Liver (tissue), 9 donors: ENCODE data around the gene MYOF. TPM values are rescaled to one million over a fixed set of nuclear protein-coding genes. Genes with fewer than 3 reads are reported as not detected.

ENCODE experiments used
- DNase-seq: peaks from one replicate; pipeline ENCODE4 v3.0.0-alpha.2; 2017; ENCODE audit warnings: low spot score
- H3K27ac ChIP-seq, 2 donors: one replicate each; pipeline ENCODE4 v1.7.0; 2013; ENCODE audit warnings: inconsistent platforms in 2 of 2, low read length in 2 of 2, control low read depth in 1 of 2, low read depth in 1 of 2, mild to moderate bottlenecking in 1 of 2
- H3K27me3 ChIP-seq, 4 donors: one replicate each; pipeline versions ENCODE4 v1.6.1 to v1.7.0; 2013; ENCODE audit warnings: low read length in 3 of 4, inconsistent platforms in 1 of 4, mild to moderate bottlenecking in 1 of 4, moderate library complexity in 1 of 4; ENCODE audit not compliant: control insufficient read depth in 4 of 4, insufficient read depth in 4 of 4
- H3K36me3 ChIP-seq, 4 donors: one replicate each; pipeline versions ENCODE4 v1.6.1 to v1.7.0; 2013; ENCODE audit warnings: low read length in 3 of 4, mild to moderate bottlenecking in 3 of 4, low read depth in 1 of 4, moderate library complexity in 1 of 4; ENCODE audit not compliant: control insufficient read depth in 4 of 4, insufficient read depth in 3 of 4
- H3K4me1 ChIP-seq, 4 donors: one replicate each; pipeline versions ENCODE4 v1.6.1 to v1.7.0; 2013; ENCODE audit warnings: low read length in 3 of 4, mild to moderate bottlenecking in 3 of 4, moderate library complexity in 1 of 4; ENCODE audit not compliant: control insufficient read depth in 4 of 4, insufficient read depth in 4 of 4
- H3K4me3 ChIP-seq, 3 donors: one replicate each; pipeline versions ENCODE4 v1.6.1 to v1.7.0; 2013; ENCODE audit warnings: low read length in 3 of 3, control low read depth in 1 of 3, low read depth in 1 of 3, mild to moderate bottlenecking in 1 of 3
- H3K9ac ChIP-seq, 2 donors: one replicate each; pipeline ENCODE4 v1.7.0; 2013; ENCODE audit warnings: low read length in 2 of 2, mild to moderate bottlenecking in 2 of 2, moderate library complexity in 2 of 2, control low read depth in 1 of 2, low read depth in 1 of 2
- H3K9me3 ChIP-seq, 4 donors: one replicate each; pipeline versions ENCODE4 v1.6.1 to v1.7.0; 2013; ENCODE audit warnings: low read length in 3 of 4; ENCODE audit not compliant: control insufficient read depth in 4 of 4
- EGR1 ChIP-seq, 2 donors: IDR thresholded peaks; 2 replicates each; pipeline ENCODE4 v1.6.1; 2016 to 2018; ENCODE audit warnings: antibody characterized with exemption in 2 of 2, low read depth in 2 of 2
- GABPA ChIP-seq, 2 donors: IDR thresholded peaks in 1 of 2; conservative IDR thresholded peaks in 1 of 2; 2 replicates each; pipeline ENCODE4 v1.6.1; 2016; ENCODE audit warnings: antibody characterized with exemption in 2 of 2, mild to moderate bottlenecking in 1 of 2, moderate library complexity in 1 of 2
- HNF4A ChIP-seq, 2 donors: conservative IDR thresholded peaks; 2 replicates each; pipeline ENCODE4 v1.6.1; 2016; ENCODE audit warnings: antibody characterized with exemption in 2 of 2, mild to moderate bottlenecking in 2 of 2
- HNF4G ChIP-seq: IDR thresholded peaks from 2 replicates; pipeline ENCODE4 v1.6.1; 2016; ENCODE audit warnings: antibody characterized with exemption
- JUND ChIP-seq, 2 donors: IDR thresholded peaks; 2 replicates each; pipeline ENCODE4 v1.6.1; 2016; ENCODE audit warnings: antibody characterized with exemption in 2 of 2
- NR2F2 ChIP-seq: IDR thresholded peaks from 2 replicates; pipeline ENCODE4 v1.6.1; 2016; ENCODE audit warnings: antibody characterized with exemption
- RAD21 ChIP-seq, 2 donors: IDR thresholded peaks; 2 replicates each; pipeline ENCODE4 v1.6.1; 2016; ENCODE audit warnings: antibody characterized with exemption in 2 of 2, mild to moderate bottlenecking in 2 of 2
- RXRA ChIP-seq, 2 donors: IDR thresholded peaks; 2 replicates each; pipeline ENCODE4 v1.6.1; 2017 to 2018; ENCODE audit warnings: antibody characterized with exemption in 2 of 2, mild to moderate bottlenecking in 1 of 2
- YY1 ChIP-seq: IDR thresholded peaks from 2 replicates; pipeline ENCODE4 v1.6.1; 2016; ENCODE audit warnings: antibody characterized with exemption, mild to moderate bottlenecking
- WGBS: extraction: QIAGEN DNeasy Blood & Tissue Kit; methylation state at CpG from one replicate; pipeline ENCODE4 v1.1.7; 2013; 5-methylcytosine and 5-hydroxymethylcytosine counted together
- polyA plus RNA-seq, 2 donors: library from polyadenylated mRNA; stranded (reverse) in 1 of 2; unstranded in 1 of 2; fragments of 200-250 nt in 1 of 2; fragments of >200 nt in 1 of 2; fragmentation: Nextera tagmentation in 1 of 2; extraction: Ambion mirVana in 1 of 2; gene quantifications; one replicate each; pipeline versions ENCODE4 v1.2.1 to v1.2.3, GENCODE V29; 2013 to 2015
- total RNA-seq, 2 donors: library from RNA; depleted of rRNA; stranded (reverse); fragments of >200 nt; gene quantifications; one replicate each; pipeline ENCODE4 v1.2.3, GENCODE V29; 2014
- TF ChIP-seq, protein P1 (sequence below): IDR thresholded peaks from 2 replicates; pipeline ENCODE4 v1.6.1; 2016; ENCODE audit warnings: antibody characterized with exemption, mild to moderate bottlenecking
- TF ChIP-seq, protein P2 (sequence below): IDR thresholded peaks from 2 replicates; pipeline ENCODE4 v1.6.1; 2016; ENCODE audit warnings: antibody characterized with exemption
- TF ChIP-seq, protein P3 (sequence below): fragments of 150-350 bp; IDR thresholded peaks from 2 replicates; pipeline ENCODE4 v1.5.1; 2017; ENCODE audit warnings: improper control_type of control experiment, low read depth, low read length; ENCODE audit not compliant: missing input control
- TF ChIP-seq, protein P4 (sequence below): IDR thresholded peaks from 2 replicates; pipeline ENCODE4 v1.6.1; 2016; ENCODE audit warnings: antibody characterized with exemption
- donor health status: healthy.
- donor health status: healthy.
- donor health status: healthy.
- donor health status: healthy.
- donor health status: healthy.

MYOF gene
- total and polyA plus RNA-seq, 4 donors = 0.89 to 5.7 (median 3.2) TPM

DNA sequence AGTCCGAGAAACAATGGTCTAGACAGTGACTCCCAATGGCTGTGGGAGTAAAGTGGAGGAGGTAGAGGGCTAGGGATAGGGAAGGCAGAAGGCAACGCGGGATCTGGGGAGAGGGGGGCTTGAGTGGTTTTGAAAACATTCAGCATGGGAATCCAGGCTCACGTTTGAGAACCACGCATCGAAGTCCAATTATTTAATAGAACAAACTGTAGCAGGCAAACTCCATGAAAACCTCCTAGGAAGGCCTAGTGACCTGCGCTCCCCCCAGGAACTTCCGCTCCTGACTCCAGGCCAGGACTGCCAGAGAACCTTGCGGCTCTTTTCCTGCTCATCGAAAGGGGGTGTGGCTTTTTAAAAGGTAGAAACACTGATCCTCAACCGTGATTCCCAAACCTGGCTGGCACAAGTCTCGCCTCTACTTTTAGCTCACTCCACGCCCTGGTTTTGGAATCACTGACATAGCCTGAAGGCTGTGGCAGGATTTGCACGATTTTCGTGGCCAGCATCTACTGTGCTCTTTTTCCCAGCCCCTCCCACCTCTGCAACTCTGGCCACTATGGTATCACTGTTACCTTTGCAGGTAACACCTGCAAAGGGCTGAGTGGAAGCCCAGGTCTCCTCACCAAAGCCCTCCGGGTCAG lies 43.4 kb downstream of the MYOF start:
- Histone ChIP-seq H3K27me3 (no peaks in the 10 kb centered on the region), H3K4me3 (no peak overlapping the region), H3K27ac (peak overlapping the region in 1 of 2 donors; percentile 77), H3K9ac (no peak overlapping the region), H3K36me3 (no peaks in the 10 kb centered on the region), H3K4me1 (no peaks in the 10 kb centered on the region), H3K9me3 (no peaks in the 10 kb centered on the region)
- WGBS = 49% methylated on average over 16 of the region's 16 CpGs
- DNase-seq = no peak
- no peak for TF ChIP-seq HNF4G
- no peak for TF ChIP-seq RAD21 (IDR thresholded peaks at IDR 0.05)
- TF ChIP-seq NR2F2 = no peak

DNA sequence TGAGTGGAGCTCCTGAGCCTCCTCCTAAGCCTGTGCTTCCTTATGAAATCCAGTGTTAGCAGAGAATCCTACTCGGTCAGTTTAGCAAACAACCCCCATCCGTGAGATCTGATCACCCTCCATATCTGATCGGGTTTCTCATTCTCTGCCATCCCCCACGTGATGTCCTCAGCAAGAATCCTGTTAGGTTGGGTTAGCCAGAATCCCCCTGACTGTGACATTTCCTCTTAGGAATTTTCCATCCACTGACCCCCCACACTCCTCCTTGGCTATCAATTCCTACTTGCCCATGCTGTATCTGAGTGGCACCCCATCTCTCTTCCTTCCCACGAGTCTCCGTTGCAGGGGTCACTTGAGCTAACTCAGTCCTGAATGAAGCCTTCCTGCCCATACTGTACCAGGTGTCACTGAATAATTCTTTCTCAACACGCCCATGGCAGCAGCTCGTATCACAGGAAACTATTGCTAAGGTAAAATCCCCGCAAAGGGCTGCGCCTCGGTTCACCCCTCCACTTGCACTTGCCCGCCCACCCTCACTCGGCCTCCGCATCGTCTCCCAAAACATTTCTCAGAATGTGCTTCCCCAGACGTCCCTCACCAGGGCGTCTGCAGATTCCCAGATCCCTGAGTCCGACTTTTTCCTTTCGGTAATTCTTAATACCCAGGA lies 44.1 kb downstream of the MYOF start:
- Histone ChIP-seq H3K36me3 (no peaks in the 10 kb centered on the region), H3K4me3 (no peak overlapping the region), H3K9me3 (no peaks in the 10 kb centered on the region), H3K27me3 (no peaks in the 10 kb centered on the region), H3K27ac (peak overlapping the region; percentile 63 to 77), H3K4me1 (no peaks in the 10 kb centered on the region), H3K9ac (no peak overlapping the region)
- no peak for DNase-seq
- WGBS = 83% methylated on average over 19 of the region's 19 CpGs
- TF ChIP-seq, protein P1, sequence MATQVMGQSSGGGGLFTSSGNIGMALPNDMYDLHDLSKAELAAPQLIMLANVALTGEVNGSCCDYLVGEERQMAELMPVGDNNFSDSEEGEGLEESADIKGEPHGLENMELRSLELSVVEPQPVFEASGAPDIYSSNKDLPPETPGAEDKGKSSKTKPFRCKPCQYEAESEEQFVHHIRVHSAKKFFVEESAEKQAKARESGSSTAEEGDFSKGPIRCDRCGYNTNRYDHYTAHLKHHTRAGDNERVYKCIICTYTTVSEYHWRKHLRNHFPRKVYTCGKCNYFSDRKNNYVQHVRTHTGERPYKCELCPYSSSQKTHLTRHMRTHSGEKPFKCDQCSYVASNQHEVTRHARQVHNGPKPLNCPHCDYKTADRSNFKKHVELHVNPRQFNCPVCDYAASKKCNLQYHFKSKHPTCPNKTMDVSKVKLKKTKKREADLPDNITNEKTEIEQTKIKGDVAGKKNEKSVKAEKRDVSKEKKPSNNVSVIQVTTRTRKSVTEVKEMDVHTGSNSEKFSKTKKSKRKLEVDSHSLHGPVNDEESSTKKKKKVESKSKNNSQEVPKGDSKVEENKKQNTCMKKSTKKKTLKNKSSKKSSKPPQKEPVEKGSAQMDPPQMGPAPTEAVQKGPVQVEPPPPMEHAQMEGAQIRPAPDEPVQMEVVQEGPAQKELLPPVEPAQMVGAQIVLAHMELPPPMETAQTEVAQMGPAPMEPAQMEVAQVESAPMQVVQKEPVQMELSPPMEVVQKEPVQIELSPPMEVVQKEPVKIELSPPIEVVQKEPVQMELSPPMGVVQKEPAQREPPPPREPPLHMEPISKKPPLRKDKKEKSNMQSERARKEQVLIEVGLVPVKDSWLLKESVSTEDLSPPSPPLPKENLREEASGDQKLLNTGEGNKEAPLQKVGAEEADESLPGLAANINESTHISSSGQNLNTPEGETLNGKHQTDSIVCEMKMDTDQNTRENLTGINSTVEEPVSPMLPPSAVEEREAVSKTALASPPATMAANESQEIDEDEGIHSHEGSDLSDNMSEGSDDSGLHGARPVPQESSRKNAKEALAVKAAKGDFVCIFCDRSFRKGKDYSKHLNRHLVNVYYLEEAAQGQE = no peak
- TF ChIP-seq, protein P2, sequence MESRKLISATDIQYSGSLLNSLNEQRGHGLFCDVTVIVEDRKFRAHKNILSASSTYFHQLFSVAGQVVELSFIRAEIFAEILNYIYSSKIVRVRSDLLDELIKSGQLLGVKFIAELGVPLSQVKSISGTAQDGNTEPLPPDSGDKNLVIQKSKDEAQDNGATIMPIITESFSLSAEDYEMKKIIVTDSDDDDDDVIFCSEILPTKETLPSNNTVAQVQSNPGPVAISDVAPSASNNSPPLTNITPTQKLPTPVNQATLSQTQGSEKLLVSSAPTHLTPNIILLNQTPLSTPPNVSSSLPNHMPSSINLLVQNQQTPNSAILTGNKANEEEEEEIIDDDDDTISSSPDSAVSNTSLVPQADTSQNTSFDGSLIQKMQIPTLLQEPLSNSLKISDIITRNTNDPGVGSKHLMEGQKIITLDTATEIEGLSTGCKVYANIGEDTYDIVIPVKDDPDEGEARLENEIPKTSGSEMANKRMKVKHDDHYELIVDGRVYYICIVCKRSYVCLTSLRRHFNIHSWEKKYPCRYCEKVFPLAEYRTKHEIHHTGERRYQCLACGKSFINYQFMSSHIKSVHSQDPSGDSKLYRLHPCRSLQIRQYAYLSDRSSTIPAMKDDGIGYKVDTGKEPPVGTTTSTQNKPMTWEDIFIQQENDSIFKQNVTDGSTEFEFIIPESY = no peak
- TF ChIP-seq HNF4A (conservative IDR thresholded peaks at IDR 0.05) (no peak), GABPA (IDR thresholded peaks at IDR 0.05 in 1 of 2, conservative IDR thresholded peaks at IDR 0.05 in 1 of 2) (no peak), YY1 (no peak), JUND (IDR thresholded peaks at IDR 0.05) (no peak), RXRA (IDR thresholded peaks at IDR 0.05) (no peak), RAD21 (IDR thresholded peaks at IDR 0.05) (no peak), NR2F2 (no peak), EGR1 (IDR thresholded peaks at IDR 0.05; ENCODE audit: low read depth in 2 of 2) (no peak), HNF4G (no peak)
- TF ChIP-seq, protein P3, sequence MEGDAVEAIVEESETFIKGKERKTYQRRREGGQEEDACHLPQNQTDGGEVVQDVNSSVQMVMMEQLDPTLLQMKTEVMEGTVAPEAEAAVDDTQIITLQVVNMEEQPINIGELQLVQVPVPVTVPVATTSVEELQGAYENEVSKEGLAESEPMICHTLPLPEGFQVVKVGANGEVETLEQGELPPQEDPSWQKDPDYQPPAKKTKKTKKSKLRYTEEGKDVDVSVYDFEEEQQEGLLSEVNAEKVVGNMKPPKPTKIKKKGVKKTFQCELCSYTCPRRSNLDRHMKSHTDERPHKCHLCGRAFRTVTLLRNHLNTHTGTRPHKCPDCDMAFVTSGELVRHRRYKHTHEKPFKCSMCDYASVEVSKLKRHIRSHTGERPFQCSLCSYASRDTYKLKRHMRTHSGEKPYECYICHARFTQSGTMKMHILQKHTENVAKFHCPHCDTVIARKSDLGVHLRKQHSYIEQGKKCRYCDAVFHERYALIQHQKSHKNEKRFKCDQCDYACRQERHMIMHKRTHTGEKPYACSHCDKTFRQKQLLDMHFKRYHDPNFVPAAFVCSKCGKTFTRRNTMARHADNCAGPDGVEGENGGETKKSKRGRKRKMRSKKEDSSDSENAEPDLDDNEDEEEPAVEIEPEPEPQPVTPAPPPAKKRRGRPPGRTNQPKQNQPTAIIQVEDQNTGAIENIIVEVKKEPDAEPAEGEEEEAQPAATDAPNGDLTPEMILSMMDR = no peak
- TF ChIP-seq, protein P4, sequence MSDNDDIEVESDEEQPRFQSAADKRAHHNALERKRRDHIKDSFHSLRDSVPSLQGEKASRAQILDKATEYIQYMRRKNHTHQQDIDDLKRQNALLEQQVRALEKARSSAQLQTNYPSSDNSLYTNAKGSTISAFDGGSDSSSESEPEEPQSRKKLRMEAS = no peak
